NCI-H1105 treated with DMSO at 0.1 percent for 48 hours (cell line): ENCODE results near the gene NUDCD3.
"Not testable (repeated sequence)": the region's sequence is repeated elsewhere in the genome, so short reads cannot be mapped to it uniquely, and the experiment has no call there.

ENCODE experiments used
- DNase-seq: peaks from one replicate; lab custom pipeline; 2025; lab: John Stamatoyannopoulos, UW

NUDCD3 gene

GRCh38 chr7:44517175-44517574 is 26.7 kb upstream of the NUDCD3 start:
- DNase-seq, result no peak

- no peak for DNase-seq
Observed at GRCh38 chr7:44515590-44516268, 25.3 kb upstream of the NUDCD3 start.

- DNase-seq, result no peak
Observed at GRCh38 chr7:44512736-44513135, 22.3 kb upstream of the NUDCD3 start.

GRCh38 chr7:44511863-44512468 is 21.5 kb upstream of the NUDCD3 start:
- DNase-seq, result no peak

- DNase-seq, result no peak
Observed at GRCh38 chr7:44511236-44511635, 20.8 kb upstream of the NUDCD3 start.

- no peak for DNase-seq
Observed at GRCh38 chr7:44508328-44509030, 18.0 kb upstream of the NUDCD3 start.

- DNase-seq, result not testable (repeated sequence)
Observed at GRCh38 chr7:44506592-44507288, 16.3 kb upstream of the NUDCD3 start.

- no peak for DNase-seq
Observed at GRCh38 chr7:44505595-44505994, 15.1 kb upstream of the NUDCD3 start.

- no peak for DNase-seq
Observed at GRCh38 chr7:44498230-44498954, 7.9 kb upstream of the NUDCD3 start.

- no peak for DNase-seq
Observed at GRCh38 chr7:44497155-44498027, 6.9 kb upstream of the NUDCD3 start.

GRCh38 chr7:44496385-44496784 is 5.9 kb upstream of the NUDCD3 start:
- DNase-seq, result no peak

GRCh38 chr7:44494960-44495359 is 4.5 kb upstream of the NUDCD3 start:
- DNase-seq, result no peak

GRCh38 chr7:44491229-44491628 is 771 bp upstream of the NUDCD3 start:
- DNase-seq, result no peak

- peak; percentile 22 for DNase-seq
Observed at GRCh38 chr7:44489955-44490350, 505 bp downstream of the NUDCD3 start.

GRCh38 chr7:44488955-44489354 is 1.5 kb downstream of the NUDCD3 start:
- DNase-seq, result no peak

- no peak for DNase-seq
Observed at GRCh38 chr7:44486693-44487092, 3.8 kb downstream of the NUDCD3 start.

GRCh38 chr7:44486001-44486400 is 4.5 kb downstream of the NUDCD3 start:
- no peak for DNase-seq

GRCh38 chr7:44484482-44485313 is 5.8 kb downstream of the NUDCD3 start:
- no peak for DNase-seq

GRCh38 chr7:44482502-44483485 is 7.7 kb downstream of the NUDCD3 start:
- no peak for DNase-seq
